Loucy (cell line): ENCODE results near the gene EFNA4.

ENCODE experiments used
- EZH2phosphoT487 ChIP-seq: fragments of 200-600 bp; IDR thresholded peaks from 2 replicates; pipeline ENCODE4 v1.6.1; 2018; ENCODE audit warnings: antibody characterized with exemption, mild to moderate bottlenecking, moderate library complexity, borderline replicate concordance
- TF ChIP-seq, protein P1 (sequence below): fragments of 200-600 bp; sonication (generic); conservative IDR thresholded peaks from 2 replicates; pipeline ENCODE4 v1.5.1; 2014; ENCODE audit warnings: mild to moderate bottlenecking, antibody characterized with exemption, low read length

DNA sequence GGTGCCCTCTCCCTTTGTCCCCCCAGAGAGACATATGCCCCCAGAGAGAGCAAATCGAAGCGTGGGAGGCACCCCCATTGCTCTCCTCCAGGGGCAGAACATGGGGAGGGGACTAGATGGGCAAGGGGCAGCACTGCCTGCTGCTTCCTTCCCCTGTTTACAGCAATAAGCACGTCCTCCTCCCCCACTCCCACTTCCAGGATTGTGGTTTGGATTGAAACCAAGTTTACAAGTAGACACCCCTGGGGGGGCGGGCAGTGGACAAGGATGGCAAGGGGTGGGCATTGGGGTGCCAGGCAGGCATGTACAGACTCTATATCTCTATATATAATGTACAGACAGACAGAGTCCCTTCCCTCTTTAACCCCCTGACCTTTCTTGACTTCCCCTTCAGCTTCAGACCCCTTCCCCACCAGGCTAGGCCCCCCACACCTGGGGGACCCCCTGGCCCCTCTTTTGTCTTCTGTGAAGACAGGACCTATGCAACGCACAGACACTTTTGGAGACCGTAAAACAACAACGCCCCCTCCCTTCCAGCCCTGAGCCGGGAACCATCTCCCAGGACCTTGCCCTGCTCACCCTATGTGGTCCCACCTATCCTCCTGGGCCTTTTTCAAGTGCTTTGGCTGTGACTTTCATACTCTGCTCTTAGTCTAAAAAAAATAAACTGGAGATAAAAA, 23.5 kb downstream of the EFNA4 start:
- TF ChIP-seq, protein P1, sequence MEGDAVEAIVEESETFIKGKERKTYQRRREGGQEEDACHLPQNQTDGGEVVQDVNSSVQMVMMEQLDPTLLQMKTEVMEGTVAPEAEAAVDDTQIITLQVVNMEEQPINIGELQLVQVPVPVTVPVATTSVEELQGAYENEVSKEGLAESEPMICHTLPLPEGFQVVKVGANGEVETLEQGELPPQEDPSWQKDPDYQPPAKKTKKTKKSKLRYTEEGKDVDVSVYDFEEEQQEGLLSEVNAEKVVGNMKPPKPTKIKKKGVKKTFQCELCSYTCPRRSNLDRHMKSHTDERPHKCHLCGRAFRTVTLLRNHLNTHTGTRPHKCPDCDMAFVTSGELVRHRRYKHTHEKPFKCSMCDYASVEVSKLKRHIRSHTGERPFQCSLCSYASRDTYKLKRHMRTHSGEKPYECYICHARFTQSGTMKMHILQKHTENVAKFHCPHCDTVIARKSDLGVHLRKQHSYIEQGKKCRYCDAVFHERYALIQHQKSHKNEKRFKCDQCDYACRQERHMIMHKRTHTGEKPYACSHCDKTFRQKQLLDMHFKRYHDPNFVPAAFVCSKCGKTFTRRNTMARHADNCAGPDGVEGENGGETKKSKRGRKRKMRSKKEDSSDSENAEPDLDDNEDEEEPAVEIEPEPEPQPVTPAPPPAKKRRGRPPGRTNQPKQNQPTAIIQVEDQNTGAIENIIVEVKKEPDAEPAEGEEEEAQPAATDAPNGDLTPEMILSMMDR: peak; percentile 39
- no peak for TF ChIP-seq EZH2phosphoT487
